Neural cell (in vitro differentiated cells): ENCODE data around the gene RPL7A.

Source experiments
- CTCF ChIP-seq: fragments of 450-650 bp; IDR thresholded peaks from 2 replicates; pipeline ENCODE4 v1.5.1; 2014; ENCODE audit warnings: antibody characterized with exemption, mild to moderate bottlenecking, moderate library complexity; ENCODE audit not compliant: poor library complexity, severe bottlenecking
- EZH2 ChIP-seq: fragments of 200-600, 300-800 bp; shearing (Covaris generic), sonication (generic); IDR thresholded peaks from 2 replicates; pipeline ENCODE4 v1.6.1; 2014; ENCODE audit warnings: antibody characterized with exemption, low read length, borderline replicate concordance, mild to moderate bottlenecking; ENCODE audit not compliant: insufficient read depth, poor library complexity, severe bottlenecking
- POLR2AphosphoS5 ChIP-seq: IDR thresholded peaks from 2 replicates; pipeline ENCODE4 v1.6.1; 2012

GRCh38 chr9:133346021-133346785, 1.8 kb upstream of the RPL7A start:
- TF ChIP-seq CTCF: no peak
- TF ChIP-seq EZH2: no peak
- no peak for TF ChIP-seq POLR2AphosphoS5
